Activated T-helper 2 cell treated with anti-CD3 and anti-CD28 coated beads, Interferon-gamma antibody, Interleukin-2, Interleukin-4, amounts not matched to agents 10 μg/mL and 5 μg/mL and 100 μg/mL, durations not matched to agents 14 hours and 24 hours and 36 hours (primary cell): ENCODE measurements around the gene AHCTF1. TPM values are rescaled to one million over a fixed set of nuclear protein-coding genes. Genes with fewer than 3 reads are reported as not detected.
"Not testable (repeated sequence)": the region's sequence is repeated elsewhere in the genome, so short reads cannot be mapped to it uniquely, and the experiment has no call there.

Experiments
- DNase-seq: peaks from one replicate; pipeline ENCODE4 v3.0.0; 2021; ENCODE audit warnings: low spot score
- H3K27ac Mint-ChIP-seq: one replicate; pipeline ENCODE4 v1.8.0; 2021; ENCODE audit warnings: mixed read lengths
- H3K27me3 Mint-ChIP-seq: one replicate; pipeline ENCODE4 v1.8.0; 2021; ENCODE audit warnings: low read depth, mixed read lengths
- H3K36me3 Mint-ChIP-seq: one replicate; pipeline ENCODE4 v1.8.0; 2021; ENCODE audit warnings: low read depth, mixed read lengths
- H3K4me1 Mint-ChIP-seq: one replicate; pipeline ENCODE4 v1.8.0; 2021; ENCODE audit warnings: low read depth, mixed read lengths
- H3K4me3 Mint-ChIP-seq: one replicate; pipeline ENCODE4 v1.8.0; 2021; ENCODE audit warnings: low read depth, mild to moderate bottlenecking, moderate library complexity, mixed read lengths
- H3K9me3 Mint-ChIP-seq: one replicate; pipeline ENCODE4 v1.8.0; 2021; ENCODE audit warnings: mixed read lengths
- intact Hi-C: fragments of 100-400 bp; cut with micrococcal nuclease; formaldehyde crosslinking; loops from one replicate; pipeline ENCODE4 v1.15.1; 2023
- total RNA-seq: library from RNA; stranded (reverse); gene quantifications from 2 replicates; pipeline ENCODE4 v1.2.3, GENCODE V29; 2022

AHCTF1 gene
- total RNA-seq, 1 donor from 2014 or later, result 47.2 TPM

GRCh38 chr1:246934765-246935164, 3.0 kb upstream of the AHCTF1 start:
- H3K4me1 Mint-ChIP-seq, result peaks cover 12% of the 10 kb centered on the region
- H3K27me3 Mint-ChIP-seq, result no peaks in the 10 kb centered on the region
- intact Hi-C loops, result loop anchor here (5.0 to 10.0 kb wide), 4 partner anchors 168 to 1893 kb away; partner anchors contain the start of genes SCCPDH, SH3BP5L, SMYD3 and ZNF669
- no peak overlapping the region for H3K4me3 Mint-ChIP-seq
- DNase-seq, result no peak
- H3K36me3 Mint-ChIP-seq, result peaks cover 11% of the 10 kb centered on the region
- H3K9me3 Mint-ChIP-seq, result no peaks in the 10 kb centered on the region
- no peak overlapping the region for H3K27ac Mint-ChIP-seq

- intact Hi-C loops, result loop anchor here (2.0 to 10.0 kb wide), 7 partner anchors 145 to 1893 kb away; partner anchors contain the start of genes CNST, SCCPDH, SH3BP5L and SMYD3
- Mint-ChIP-seq H3K9me3 (no peaks in the 10 kb centered on the region), H3K27ac (no peak overlapping the region), H3K27me3 (no peaks in the 10 kb centered on the region), H3K36me3 (peaks cover 18% of the 10 kb centered on the region), H3K4me1 (peaks cover 15% of the 10 kb centered on the region), H3K4me3 (no peak overlapping the region)
- no peak for DNase-seq
Measured at GRCh38 chr1:246933893-246934292, 2.1 kb upstream of the AHCTF1 start.

- intact Hi-C loops, result loop anchor here (2.0 to 10.0 kb wide), 7 partner anchors 146 to 1895 kb away; partner anchors contain the start of genes CNST, SCCPDH, SH3BP5L and SMYD3
- no peak for DNase-seq
- H3K4me1 Mint-ChIP-seq, result peaks cover 19% of the 10 kb centered on the region
- peak overlapping the region; percentile 89 for H3K4me3 Mint-ChIP-seq
- H3K27ac Mint-ChIP-seq, result peak overlapping the region; percentile 92
- H3K9me3 Mint-ChIP-seq, result no peaks in the 10 kb centered on the region
- H3K27me3 Mint-ChIP-seq, result no peaks in the 10 kb centered on the region
- peaks cover 30% of the 10 kb centered on the region for H3K36me3 Mint-ChIP-seq
Measured at GRCh38 chr1:246932366-246932700, 585 bp upstream of the AHCTF1 start.

GRCh38 chr1:246930830-246931548, 759 bp downstream of the AHCTF1 start:
- peaks cover 44% of the 10 kb centered on the region for H3K36me3 Mint-ChIP-seq
- H3K27ac Mint-ChIP-seq, result peak overlapping the region; percentile 89
- peaks cover 22% of the 10 kb centered on the region for H3K4me1 Mint-ChIP-seq
- H3K4me3 Mint-ChIP-seq, result peak overlapping the region; percentile 92
- intact Hi-C loops, result loop anchor here (2.0 to 10.0 kb wide), 6 partner anchors 38 to 1896 kb away; partner anchors contain the start of genes SCCPDH, SH3BP5L, SMYD3 and ZNF669
- H3K9me3 Mint-ChIP-seq, result peaks cover 4% of the 10 kb centered on the region
- H3K27me3 Mint-ChIP-seq, result no peaks in the 10 kb centered on the region
- peak; percentile 45 for DNase-seq

- Mint-ChIP-seq H3K27ac (no peak overlapping the region), H3K4me1 (peaks cover 35% of the 10 kb centered on the region), H3K36me3 (peaks cover 74% of the 10 kb centered on the region), H3K27me3 (no peaks in the 10 kb centered on the region), H3K9me3 (peaks cover 5% of the 10 kb centered on the region), H3K4me3 (no peak overlapping the region)
- intact Hi-C loops, result no loop called here
- no peak for DNase-seq
Measured at GRCh38 chr1:246925997-246926626, 5.6 kb downstream of the AHCTF1 start.

- H3K27me3 Mint-ChIP-seq, result no peaks in the 10 kb centered on the region
- DNase-seq, result no peak
- intact Hi-C loops, result no loop called here
- peaks cover 5% of the 10 kb centered on the region for H3K9me3 Mint-ChIP-seq
- peaks cover 24% of the 10 kb centered on the region for H3K4me1 Mint-ChIP-seq
- H3K36me3 Mint-ChIP-seq, result peaks cover 60% of the 10 kb centered on the region
- H3K4me3 Mint-ChIP-seq, result no peak overlapping the region
- H3K27ac Mint-ChIP-seq, result peak overlapping the region; percentile 52
Measured at GRCh38 chr1:246923900-246924299, 7.8 kb downstream of the AHCTF1 start.

GRCh38 chr1:246923482-246923881, 8.3 kb downstream of the AHCTF1 start:
- Mint-ChIP-seq H3K9me3 (peaks cover 5% of the 10 kb centered on the region), H3K4me3 (no peak overlapping the region), H3K27me3 (no peaks in the 10 kb centered on the region), H3K36me3 (peaks cover 60% of the 10 kb centered on the region), H3K27ac (peak overlapping the region; percentile 52), H3K4me1 (peaks cover 21% of the 10 kb centered on the region)
- intact Hi-C loops, result no loop called here
- DNase-seq, result no peak

- Mint-ChIP-seq H3K9me3 (peaks cover 5% of the 10 kb centered on the region), H3K4me3 (no peak overlapping the region), H3K36me3 (peaks cover 59% of the 10 kb centered on the region), H3K27me3 (no peaks in the 10 kb centered on the region), H3K4me1 (peaks cover 22% of the 10 kb centered on the region), H3K27ac (no peak overlapping the region)
- intact Hi-C loops, result no loop called here
- DNase-seq, result no peak
Measured at GRCh38 chr1:246921481-246921880, 10.3 kb downstream of the AHCTF1 start.

- intact Hi-C loops, result no loop called here
- no peaks in the 10 kb centered on the region for H3K27me3 Mint-ChIP-seq
- DNase-seq, result no peak
- peaks cover 17% of the 10 kb centered on the region for H3K4me1 Mint-ChIP-seq
- H3K36me3 Mint-ChIP-seq, result peaks cover 55% of the 10 kb centered on the region
- no peak overlapping the region for H3K4me3 Mint-ChIP-seq
- H3K9me3 Mint-ChIP-seq, result no peaks in the 10 kb centered on the region
- no peak overlapping the region for H3K27ac Mint-ChIP-seq
Measured at GRCh38 chr1:246919902-246920301, 11.8 kb downstream of the AHCTF1 start.

GRCh38 chr1:246916026-246916923, 15.5 kb downstream of the AHCTF1 start:
- H3K27ac Mint-ChIP-seq, result not testable (repeated sequence)
- peaks cover 58% of the 10 kb centered on the region for H3K36me3 Mint-ChIP-seq

GRCh38 chr1:246907472-246907871, 24.3 kb downstream of the AHCTF1 start:
- DNase-seq, result no peak
- intact Hi-C loops, result no loop called here
- peaks cover 61% of the 10 kb centered on the region for H3K36me3 Mint-ChIP-seq
- H3K9me3 Mint-ChIP-seq, result no peaks in the 10 kb centered on the region
- no peak overlapping the region for H3K27ac Mint-ChIP-seq
- no peaks in the 10 kb centered on the region for H3K27me3 Mint-ChIP-seq
- H3K4me1 Mint-ChIP-seq, result peaks cover 4% of the 10 kb centered on the region
- no peak overlapping the region for H3K4me3 Mint-ChIP-seq

More at GRCh38 chr1:246916026-246916923, 15.5 kb downstream of the AHCTF1 start:
- H3K4me3 Mint-ChIP-seq, H3K27me3 Mint-ChIP-seq, DNase-seq, intact Hi-C loops, H3K9me3 Mint-ChIP-seq, H3K4me1 Mint-ChIP-seq: not testable (repeated sequence)

GRCh38 chr1:246906833-246907232, 24.9 kb downstream of the AHCTF1 start:
- no peaks in the 10 kb centered on the region for H3K27me3 Mint-ChIP-seq
- no peak overlapping the region for H3K27ac Mint-ChIP-seq
- DNase-seq, result no peak
- no peaks in the 10 kb centered on the region for H3K9me3 Mint-ChIP-seq
- no peak overlapping the region for H3K4me3 Mint-ChIP-seq
- H3K4me1 Mint-ChIP-seq, result peaks cover 4% of the 10 kb centered on the region
- intact Hi-C loops, result no loop called here
- H3K36me3 Mint-ChIP-seq, result peaks cover 61% of the 10 kb centered on the region
